NCI-H526 (cell line): ENCODE data around the gene ANO10.
"Not testable (repeated sequence)": the region's sequence is repeated elsewhere in the genome, so short reads cannot be mapped to it uniquely, and the experiment has no call there.

ENCODE experiments used
- DNase-seq, 2 experiments: peaks; one replicate each; lab custom pipeline; 2025; lab: John Stamatoyannopoulos, UW

The ANO10 gene

GRCh38 chr3:43629257-43629656 lies 7.4 kb upstream of the ANO10 start:
- no peak for DNase-seq

- no peak for DNase-seq
Measured at GRCh38 chr3:43627360-43627759, 5.5 kb upstream of the ANO10 start.

- DNase-seq: no peak
Measured at GRCh38 chr3:43624619-43625305, 3.0 kb upstream of the ANO10 start.

DNA sequence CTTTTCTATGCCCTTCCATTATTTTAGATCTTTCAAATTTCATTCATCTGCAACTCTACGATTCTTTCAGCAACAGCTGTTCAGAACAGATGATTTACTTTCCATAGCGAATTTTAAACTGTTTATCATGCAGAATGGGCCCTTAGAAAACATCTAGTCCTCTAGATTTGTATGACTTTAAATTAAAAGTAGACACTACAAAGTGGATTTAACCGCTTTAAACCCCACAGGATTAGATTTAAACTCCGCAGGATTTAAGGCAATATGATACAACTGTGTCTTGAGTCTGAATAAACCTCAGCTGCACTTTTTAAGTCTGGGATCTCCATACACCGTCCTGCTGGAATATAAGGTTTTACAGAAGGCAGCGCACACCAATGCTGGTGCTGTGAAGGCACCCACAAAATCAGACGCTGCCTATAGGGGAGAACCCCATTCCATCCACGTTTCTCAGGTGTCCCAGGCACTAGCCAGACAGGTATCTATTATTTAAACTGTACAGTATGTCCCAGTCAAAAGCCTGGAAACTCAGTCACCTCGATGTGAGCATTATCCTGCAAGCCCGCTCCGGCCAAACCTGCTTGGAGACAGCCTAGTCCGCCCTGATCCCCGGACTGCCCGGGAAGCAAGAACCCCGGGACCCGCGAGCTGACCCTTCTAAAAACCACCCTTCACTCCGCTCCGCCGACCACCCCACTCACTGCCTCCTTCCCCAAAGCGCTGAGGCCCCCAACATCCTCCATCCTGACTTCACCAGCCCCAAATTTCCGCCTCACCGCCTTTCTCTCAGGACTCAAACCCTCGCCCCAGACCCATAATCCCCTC lies 768 bp downstream of the ANO10 start:
- DNase-seq: peak in 1 of 2 experiments; percentile 47

DNA sequence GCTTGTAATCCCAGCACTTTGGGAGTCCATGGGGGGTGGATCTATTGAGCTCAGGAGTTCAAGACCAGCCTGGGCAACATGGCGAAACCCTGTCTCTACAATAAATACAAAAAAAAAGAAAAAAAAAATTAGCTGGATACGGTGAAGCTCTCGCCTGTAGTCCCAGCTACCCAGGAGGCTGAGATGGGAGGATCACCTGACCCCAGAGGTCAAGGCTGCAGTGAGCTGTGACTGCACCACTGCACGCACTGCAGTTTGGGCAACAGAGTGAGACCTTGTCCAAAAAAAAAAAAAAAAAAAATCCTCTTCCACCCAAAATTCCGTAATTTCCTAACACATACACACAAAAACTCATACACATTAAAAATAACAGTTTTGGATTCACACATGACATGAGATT lies 2.2 kb downstream of the ANO10 start:
- no peak for DNase-seq

- DNase-seq: no peak
Measured at GRCh38 chr3:43618142-43618541, 3.7 kb downstream of the ANO10 start.

DNA sequence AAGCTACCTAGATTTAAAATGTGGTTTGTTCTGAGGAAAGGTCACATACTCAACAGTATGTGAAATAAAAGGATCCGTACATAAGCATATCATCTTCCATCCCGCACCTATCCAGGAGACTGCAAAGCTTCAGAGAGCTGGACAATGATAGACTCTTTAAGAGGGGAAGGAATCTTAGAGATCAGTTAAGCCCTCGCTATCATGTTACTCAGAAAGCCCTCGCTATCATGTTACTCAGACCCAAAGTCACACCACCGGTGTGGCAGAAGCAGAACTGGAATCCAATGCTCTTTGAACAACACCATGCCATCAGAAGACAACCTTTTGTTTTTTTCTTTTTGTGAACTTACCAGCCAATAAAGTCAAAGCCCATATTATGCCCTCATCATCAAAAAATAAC lies 5.8 kb downstream of the ANO10 start:
- no peak for DNase-seq

GRCh38 chr3:43615133-43615532 lies 6.7 kb downstream of the ANO10 start:
- DNase-seq: no peak

- no peak for DNase-seq
Measured at GRCh38 chr3:43613976-43614375, 7.8 kb downstream of the ANO10 start.

DNA sequence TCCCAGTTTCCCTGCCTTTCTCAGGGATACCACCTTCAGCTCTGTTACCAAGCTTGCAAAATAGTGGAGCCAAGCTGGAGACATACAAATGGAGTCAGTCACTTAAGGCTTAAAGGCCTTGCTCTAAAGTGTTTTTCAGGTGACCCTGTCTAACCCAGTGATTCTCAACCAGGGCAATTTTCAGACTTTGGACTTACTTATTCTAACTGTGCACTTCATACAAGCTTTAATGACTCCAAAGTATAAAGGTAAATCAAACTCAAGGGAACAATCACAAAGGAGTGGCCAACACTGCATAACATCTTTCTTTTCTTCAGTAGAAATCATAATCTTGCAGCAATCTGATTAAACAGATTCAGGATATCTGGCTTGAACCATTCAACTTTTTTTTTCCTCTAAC lies 9.4 kb downstream of the ANO10 start:
- no peak for DNase-seq

DNA sequence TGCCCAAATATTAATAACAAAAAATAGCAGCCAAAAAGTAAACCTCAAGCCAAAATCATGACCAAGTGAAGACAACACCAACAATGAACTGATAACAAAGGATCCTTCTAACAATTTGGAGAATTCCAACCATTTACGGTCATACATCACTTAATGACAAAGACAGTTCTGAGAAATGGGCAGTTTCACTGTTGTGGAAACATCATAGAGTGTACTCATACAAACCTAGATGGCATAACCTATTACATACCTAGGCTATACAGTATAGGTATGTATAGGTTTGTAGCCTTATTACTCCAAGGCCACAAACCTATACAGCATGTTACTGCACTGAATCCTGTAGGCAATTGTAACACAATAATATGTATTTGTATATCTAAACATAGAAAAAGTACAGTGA lies 12.4 kb downstream of the ANO10 start:
- no peak for DNase-seq

DNA sequence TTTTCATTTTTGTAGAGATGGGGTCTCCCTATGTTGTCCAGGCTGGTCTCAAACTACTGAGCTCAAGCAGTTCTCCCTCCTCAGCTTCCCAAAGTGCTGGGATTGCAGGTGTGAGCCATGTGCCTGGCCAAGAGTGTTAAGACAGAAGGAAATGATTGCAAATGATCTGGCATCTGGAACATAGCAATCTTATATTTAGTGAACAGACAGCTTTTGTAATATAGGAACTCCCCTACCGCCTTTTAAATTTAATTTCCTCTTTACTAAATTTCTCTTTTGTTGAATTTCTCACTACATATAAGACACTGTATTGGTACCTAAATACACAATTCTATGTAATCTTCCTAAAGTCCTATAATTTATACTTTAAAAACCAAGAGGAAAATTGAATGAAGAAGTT lies 13.1 kb downstream of the ANO10 start:
- DNase-seq: no peak

- DNase-seq: no peak
Measured at GRCh38 chr3:43606284-43606683, 15.5 kb downstream of the ANO10 start.

DNA sequence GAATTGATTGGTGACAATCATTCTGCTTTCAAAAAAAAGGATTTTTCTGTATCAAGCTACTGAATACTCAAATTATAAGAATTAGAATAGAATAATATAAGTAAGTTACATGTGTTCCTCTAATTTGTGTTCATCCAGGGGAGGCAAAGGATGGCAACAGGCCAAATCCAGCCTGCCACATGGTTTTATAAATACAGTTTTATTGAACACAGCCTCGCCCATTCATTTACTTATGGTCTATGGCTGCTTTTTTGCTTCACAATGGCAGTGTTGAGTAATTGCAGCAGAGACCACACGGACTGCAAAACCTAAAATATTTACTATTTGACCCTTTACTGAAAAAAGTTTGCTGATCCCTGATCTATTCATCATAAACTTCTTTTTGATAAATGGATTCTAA lies 21.9 kb downstream of the ANO10 start:
- not testable (repeated sequence) for DNase-seq

- DNase-seq: no peak
Measured at GRCh38 chr3:43597961-43598360, 23.9 kb downstream of the ANO10 start.

- not testable (repeated sequence) for DNase-seq
Measured at GRCh38 chr3:43596178-43596577, 25.6 kb downstream of the ANO10 start.

DNA sequence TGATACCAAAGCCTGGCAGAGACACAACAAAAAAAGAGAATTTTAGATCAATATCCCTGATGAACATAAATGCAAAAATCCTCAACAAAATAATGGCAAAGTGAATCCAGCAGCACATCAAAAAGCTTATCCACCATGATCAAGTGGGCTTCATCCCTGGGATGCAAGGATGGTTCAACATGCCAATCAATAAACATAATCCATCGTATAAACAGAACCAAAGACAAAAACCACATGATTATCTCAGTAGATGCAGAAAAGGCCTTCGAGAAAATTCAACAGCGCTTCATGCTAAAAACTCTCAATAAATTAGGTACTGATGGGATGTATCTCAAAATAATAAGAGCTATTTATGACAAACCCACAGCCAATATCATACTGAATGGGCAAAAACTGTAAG lies 26.5 kb downstream of the ANO10 start:
- not testable (repeated sequence) for DNase-seq

DNA sequence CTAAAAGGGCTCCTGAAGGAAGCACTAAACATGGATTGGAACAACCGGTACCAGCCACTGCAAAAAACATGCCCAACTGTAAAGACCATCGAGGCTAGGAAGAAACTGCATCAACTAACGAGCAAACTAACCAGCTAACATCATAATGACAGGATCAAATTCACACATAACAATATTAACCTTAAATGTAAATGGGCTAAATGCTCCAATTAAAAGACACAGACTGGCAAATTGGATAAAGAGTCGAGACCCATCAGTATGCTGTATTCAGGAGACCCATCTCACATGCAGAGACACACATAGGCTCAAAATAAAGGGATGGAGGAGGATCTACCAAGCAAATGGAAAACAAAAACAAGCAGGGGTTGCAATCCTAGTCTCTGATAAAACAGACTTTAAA lies 28.2 kb downstream of the ANO10 start:
- DNase-seq: not testable (repeated sequence)

GRCh38 chr3:43591866-43592265 lies 29.9 kb downstream of the ANO10 start:
- DNase-seq: not testable (repeated sequence)

DNA sequence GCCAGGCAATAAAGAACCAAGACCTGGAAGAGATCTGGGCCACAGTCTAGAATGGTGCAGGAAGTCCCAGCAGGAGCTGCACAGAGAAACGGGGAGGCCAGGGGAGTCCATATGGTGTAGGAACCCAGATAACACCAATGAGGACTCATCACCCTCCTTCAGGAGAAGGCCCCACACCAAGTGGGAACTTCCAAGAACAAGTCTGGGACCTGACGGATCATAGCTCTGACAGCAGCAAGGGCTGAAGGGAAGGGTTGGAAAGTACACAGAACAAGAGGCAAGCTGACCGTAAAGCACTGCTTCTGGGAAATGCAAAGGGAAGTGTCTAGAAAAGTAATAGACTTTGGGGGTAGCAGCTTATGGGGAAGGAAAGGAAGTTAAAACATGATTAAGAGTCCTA lies 34.5 kb downstream of the ANO10 start:
- DNase-seq: no peak

DNA sequence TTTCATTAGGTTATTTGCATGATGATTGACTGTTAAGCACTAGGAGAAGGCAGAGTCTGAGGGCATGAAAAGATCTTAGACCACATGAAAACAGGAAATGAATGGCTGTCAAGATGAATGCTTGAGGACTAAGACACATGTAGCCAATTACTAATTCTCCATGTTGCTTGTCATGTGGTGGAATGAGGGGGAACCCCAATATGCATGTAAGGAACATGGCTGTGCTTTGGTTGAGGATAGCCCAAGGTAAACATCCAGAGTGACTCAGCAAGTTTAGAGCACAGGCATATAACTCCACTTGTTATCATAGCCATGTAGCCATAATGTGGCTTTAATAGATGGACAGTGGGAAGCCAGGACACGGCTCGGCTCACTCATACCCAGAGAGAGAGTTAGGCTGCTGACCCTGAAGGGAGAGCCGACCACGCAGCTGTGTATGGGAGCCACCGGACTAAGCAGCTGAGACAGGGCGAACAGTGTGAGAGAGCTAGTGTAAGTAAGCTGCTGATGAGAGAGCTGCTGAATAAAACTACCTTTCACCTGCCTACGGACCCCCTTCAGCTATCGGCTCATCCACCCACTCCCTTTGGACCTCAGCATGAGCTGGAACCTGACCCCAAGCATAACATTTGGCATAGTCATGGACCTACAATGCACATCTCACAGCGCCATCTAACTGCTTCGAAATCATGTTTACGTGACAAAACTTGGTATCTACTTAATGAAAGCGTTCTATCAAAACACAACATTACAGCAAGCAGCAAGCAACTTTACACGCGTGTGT lies 37.6 kb downstream of the ANO10 start:
- no peak for DNase-seq

- DNase-seq: no peak
Measured at GRCh38 chr3:43583481-43583880, 38.3 kb downstream of the ANO10 start.

GRCh38 chr3:43582866-43583265 lies 38.9 kb downstream of the ANO10 start:
- no peak for DNase-seq
